Neutrophil (primary cell): ENCODE data around the gene ABTB2.

Experiments
- H3K27ac ChIP-seq: fragments of 200-600 bp; sonication (generic); 2 replicates; pipeline ENCODE4 v1.5.1; 2016; ENCODE audit warnings: mild to moderate bottlenecking, moderate library complexity
- H3K27me3 ChIP-seq: fragments of 200-600 bp; sonication (generic); 2 replicates; pipeline ENCODE4 v1.6.0; 2016; ENCODE audit warnings: mild to moderate bottlenecking
- H3K36me3 ChIP-seq: fragments of 200-600 bp; sonication (generic); 2 replicates; pipeline ENCODE4 v1.5.1; 2017
- H3K4me1 ChIP-seq, 2 experiments: fragments of 200-600 bp in 1 of 2; sonication (generic) in 1 of 2; 1 replicate in 1 of 2; 2 replicates in 1 of 2; pipeline versions ENCODE4 v1.5.1 to v1.6.1; 2013 to 2016; ENCODE audit warnings: low read depth in 1 of 2, low read length in 1 of 2, mild to moderate bottlenecking in 1 of 2, moderate library complexity in 1 of 2; ENCODE audit not compliant: control insufficient read depth in 1 of 2, insufficient read depth in 1 of 2
- H3K4me3 ChIP-seq, 2 experiments: fragments of 200-600 bp in 1 of 2; sonication (generic) in 1 of 2; 1 replicate in 1 of 2; 2 replicates in 1 of 2; pipeline ENCODE4 v1.5.1; 2013 to 2016; ENCODE audit warnings: low read depth in 1 of 2, low read length in 1 of 2, mild to moderate bottlenecking in 1 of 2, moderate library complexity in 1 of 2
- H3K9me3 ChIP-seq: fragments of 200-600 bp; sonication (generic); 2 replicates; pipeline ENCODE4 v1.5.1; 2016
- TF ChIP-seq, protein P1 (sequence below): fragments of 200-600 bp; sonication (generic); IDR thresholded peaks from 2 replicates; pipeline ENCODE4 v1.5.1; 2016; ENCODE audit warnings: antibody characterized with exemption

ABTB2 gene

DNA sequence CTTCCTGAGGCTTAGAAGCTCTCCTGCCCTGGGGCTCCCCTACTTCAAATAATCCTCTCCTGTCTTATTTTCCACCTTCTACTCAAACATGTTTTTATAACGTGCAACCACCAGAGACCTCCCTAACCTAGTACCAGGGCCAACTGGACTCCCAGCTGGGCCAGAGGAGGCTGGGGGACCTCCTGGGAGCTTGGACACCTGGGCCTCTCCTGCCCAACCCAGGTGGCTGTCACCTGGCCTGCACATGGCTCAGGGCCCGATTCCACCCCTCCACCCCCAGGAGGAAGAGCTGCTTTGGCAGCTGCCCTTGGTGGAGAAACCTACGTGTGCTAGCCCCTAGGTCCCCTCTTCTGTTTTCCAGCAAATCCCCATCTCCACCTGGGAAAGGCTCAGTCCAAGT, 105.2 kb downstream of the ABTB2 start:
- Histone ChIP-seq H3K27ac (no peak overlapping the region), H3K36me3 (no peaks in the 10 kb centered on the region), H3K27me3 (no peaks in the 10 kb centered on the region), H3K4me1 (peaks cover 30 to 43% of the 10 kb centered on the region in 2 experiments), H3K9me3 (no peaks in the 10 kb centered on the region), H3K4me3 (no peak overlapping the region)
- TF ChIP-seq, protein P1, sequence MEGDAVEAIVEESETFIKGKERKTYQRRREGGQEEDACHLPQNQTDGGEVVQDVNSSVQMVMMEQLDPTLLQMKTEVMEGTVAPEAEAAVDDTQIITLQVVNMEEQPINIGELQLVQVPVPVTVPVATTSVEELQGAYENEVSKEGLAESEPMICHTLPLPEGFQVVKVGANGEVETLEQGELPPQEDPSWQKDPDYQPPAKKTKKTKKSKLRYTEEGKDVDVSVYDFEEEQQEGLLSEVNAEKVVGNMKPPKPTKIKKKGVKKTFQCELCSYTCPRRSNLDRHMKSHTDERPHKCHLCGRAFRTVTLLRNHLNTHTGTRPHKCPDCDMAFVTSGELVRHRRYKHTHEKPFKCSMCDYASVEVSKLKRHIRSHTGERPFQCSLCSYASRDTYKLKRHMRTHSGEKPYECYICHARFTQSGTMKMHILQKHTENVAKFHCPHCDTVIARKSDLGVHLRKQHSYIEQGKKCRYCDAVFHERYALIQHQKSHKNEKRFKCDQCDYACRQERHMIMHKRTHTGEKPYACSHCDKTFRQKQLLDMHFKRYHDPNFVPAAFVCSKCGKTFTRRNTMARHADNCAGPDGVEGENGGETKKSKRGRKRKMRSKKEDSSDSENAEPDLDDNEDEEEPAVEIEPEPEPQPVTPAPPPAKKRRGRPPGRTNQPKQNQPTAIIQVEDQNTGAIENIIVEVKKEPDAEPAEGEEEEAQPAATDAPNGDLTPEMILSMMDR, result no peak

- no peaks in the 10 kb centered on the region for H3K27me3 ChIP-seq
- no peak overlapping the region for H3K27ac ChIP-seq
- peaks cover 30 to 43% of the 10 kb centered on the region in 2 experiments for H3K4me1 ChIP-seq
- H3K9me3 ChIP-seq, result no peaks in the 10 kb centered on the region
- H3K4me3 ChIP-seq, result no peak overlapping the region
- TF ChIP-seq, protein P1, result no peak
- H3K36me3 ChIP-seq, result no peaks in the 10 kb centered on the region
These were observed 105.8 kb downstream of the ABTB2 start for GRCh38 chr11:34252015-34252414.

DNA sequence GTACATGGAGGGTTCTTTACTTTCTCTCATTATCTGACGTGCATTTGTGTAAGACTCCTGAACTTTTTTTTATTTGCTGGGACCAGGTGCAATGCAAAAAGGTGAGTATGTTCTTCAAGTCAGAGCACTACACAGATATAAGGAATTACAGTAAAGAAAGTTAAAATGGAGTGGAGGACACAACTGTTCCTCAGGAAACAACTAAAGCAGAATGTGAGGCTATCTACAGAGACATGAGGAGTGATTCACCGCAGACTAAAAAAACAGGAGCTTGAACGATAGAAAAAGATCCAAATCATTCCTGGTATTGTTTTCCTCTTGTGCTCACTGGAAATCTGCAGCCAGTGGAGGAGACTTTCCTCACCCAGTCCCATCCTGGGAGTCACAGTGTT, 106.2 kb downstream of the ABTB2 start:
- peaks cover 30 to 43% of the 10 kb centered on the region in 2 experiments for H3K4me1 ChIP-seq

DNA sequence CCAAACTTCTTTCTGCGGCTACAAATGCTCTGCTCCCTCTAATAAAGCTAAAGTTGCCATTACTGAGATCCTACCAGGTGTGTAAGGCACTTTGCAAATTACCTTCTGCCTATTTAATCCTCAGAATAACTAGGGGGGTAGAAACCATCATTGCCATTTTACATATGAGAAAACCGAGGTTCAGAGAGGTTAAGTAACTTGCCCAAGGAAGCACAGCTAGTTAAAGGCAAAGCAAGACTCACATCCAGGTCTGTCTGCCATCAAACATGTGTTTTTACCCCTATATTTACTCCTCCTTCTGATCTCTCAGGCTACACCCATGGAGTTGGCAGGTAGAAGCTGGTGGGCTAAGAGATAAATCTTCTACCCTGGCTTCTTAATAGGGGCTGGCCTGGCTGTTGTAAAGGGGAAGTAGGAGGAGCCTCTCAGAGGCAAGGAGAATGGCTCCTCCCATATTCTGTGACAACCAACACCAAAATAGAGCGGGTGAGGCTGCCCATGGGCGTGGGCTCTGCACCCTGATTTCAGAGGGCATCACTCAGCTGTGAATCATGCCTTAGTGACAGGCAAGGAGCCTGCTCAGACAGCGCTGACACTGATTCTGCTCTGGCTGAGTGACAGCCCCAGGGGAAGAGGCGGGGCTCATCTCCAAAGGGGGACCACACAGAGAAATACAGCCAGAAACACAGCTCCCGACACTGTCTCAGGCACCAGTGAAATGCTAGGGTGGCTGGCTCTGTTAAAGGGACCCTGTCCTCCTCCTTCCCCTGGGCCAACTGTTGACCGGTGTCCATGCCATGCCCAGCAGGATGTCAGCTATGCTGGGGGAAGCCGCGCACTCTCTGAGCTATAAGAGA, 106.8 kb downstream of the ABTB2 start:
- no peaks in the 10 kb centered on the region for H3K36me3 ChIP-seq
- H3K9me3 ChIP-seq, result no peaks in the 10 kb centered on the region
- H3K4me1 ChIP-seq, result peaks cover 30 to 43% of the 10 kb centered on the region in 2 experiments
- no peaks in the 10 kb centered on the region for H3K27me3 ChIP-seq
- TF ChIP-seq, protein P1, result no peak
- peak overlapping the region; percentile 37 for H3K27ac ChIP-seq
- peak overlapping the region; percentile 23 to 47 for H3K4me3 ChIP-seq

More for the DNA sequence above, 106.2 kb downstream of the ABTB2 start:
- H3K36me3 ChIP-seq, result no peaks in the 10 kb centered on the region
- no peak overlapping the region for H3K27ac ChIP-seq
- H3K27me3 ChIP-seq, result no peaks in the 10 kb centered on the region
- TF ChIP-seq, protein P1, result no peak
- H3K9me3 ChIP-seq, result no peaks in the 10 kb centered on the region
- peak overlapping the region; percentile 23 to 47 for H3K4me3 ChIP-seq

GRCh38 chr11:34250211-34250610, 107.6 kb downstream of the ABTB2 start:
- Histone ChIP-seq H3K36me3 (no peaks in the 10 kb centered on the region), H3K27ac (peak overlapping the region; percentile 37), H3K4me3 (no peak overlapping the region), H3K4me1 (peaks cover 29 to 37% of the 10 kb centered on the region in 2 experiments), H3K9me3 (no peaks in the 10 kb centered on the region), H3K27me3 (no peaks in the 10 kb centered on the region)
- TF ChIP-seq, protein P1, result no peak
